ENCODE measurements around the gene SFXN5.
A peak's percentile ranks its signal among the peaks of the same experiment; 100 is the strongest.
"Not testable (repeated sequence)": the region's sequence is repeated elsewhere in the genome, so short reads cannot be mapped to it uniquely, and the experiment has no call there.

Gene SFXN5

GRCh38 chr2:72908741-72909140, 162.8 kb downstream of the SFXN5 start:
- in situ Hi-C loops (cut with HindIII; ENCODE audit: low pct_unique_long_range_greater_than_20kb, low sequenced_read_pairs), result no loop called here
- DNase-seq (ENCODE audit: low read depth in 1 of 2, low spot score in 1 of 2), result no peak
- TF ChIP-seq JUND (IDR thresholded peaks at IDR 0.05; ENCODE audit: low read depth), result no peak

DNA sequence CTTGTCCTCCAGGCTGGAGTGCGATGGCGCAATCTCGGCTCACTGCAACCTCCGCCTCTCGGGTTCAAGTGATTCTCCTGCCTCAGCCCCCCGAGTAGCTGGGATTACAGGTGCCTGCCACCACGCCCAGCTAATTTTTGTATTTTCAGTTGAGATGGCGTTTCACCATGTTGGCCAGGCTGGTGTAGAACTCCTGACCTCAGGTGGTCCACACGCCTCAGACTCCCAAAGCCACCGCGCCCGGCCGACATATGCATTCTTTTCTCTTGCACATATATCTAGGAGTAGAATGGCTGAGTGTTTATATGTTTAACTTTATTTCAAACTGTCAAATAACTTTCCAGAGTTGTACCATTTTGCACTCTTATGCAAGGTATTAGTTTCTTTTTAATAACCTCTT, 164.1 kb downstream of the SFXN5 start:
- DNase-seq (ENCODE audit: low read depth in 1 of 2, low spot score in 1 of 2); in situ Hi-C loops (cut with HindIII; ENCODE audit: low pct_unique_long_range_greater_than_20kb, low sequenced_read_pairs): not testable (repeated sequence)

DNA sequence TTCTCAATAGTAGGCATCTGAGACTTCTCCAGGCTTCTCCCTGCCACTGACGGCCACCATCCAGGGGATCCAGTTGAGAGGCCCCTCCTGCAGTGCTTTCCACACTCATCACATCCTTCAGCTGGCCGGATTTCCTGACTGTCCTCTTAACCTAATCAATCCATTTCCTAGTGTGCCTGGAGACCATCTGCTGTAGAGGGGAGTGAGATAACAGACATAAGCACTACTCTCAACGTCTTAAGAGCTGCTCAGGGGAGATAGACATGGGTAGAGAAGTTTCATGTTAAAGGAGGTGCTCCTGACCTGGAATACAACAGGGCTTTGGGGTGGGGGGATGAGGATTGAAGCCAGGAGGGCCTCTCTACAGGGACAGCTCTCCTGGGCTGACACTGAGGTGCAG, 170.1 kb downstream of the SFXN5 start:
- TF ChIP-seq JUND (IDR thresholded peaks at IDR 0.05; ENCODE audit: low read depth), result no peak
- in situ Hi-C loops (cut with HindIII; ENCODE audit: low pct_unique_long_range_greater_than_20kb, low sequenced_read_pairs), result no loop called here
- no peak for DNase-seq (ENCODE audit: low read depth in 1 of 2, low spot score in 1 of 2)

DNA sequence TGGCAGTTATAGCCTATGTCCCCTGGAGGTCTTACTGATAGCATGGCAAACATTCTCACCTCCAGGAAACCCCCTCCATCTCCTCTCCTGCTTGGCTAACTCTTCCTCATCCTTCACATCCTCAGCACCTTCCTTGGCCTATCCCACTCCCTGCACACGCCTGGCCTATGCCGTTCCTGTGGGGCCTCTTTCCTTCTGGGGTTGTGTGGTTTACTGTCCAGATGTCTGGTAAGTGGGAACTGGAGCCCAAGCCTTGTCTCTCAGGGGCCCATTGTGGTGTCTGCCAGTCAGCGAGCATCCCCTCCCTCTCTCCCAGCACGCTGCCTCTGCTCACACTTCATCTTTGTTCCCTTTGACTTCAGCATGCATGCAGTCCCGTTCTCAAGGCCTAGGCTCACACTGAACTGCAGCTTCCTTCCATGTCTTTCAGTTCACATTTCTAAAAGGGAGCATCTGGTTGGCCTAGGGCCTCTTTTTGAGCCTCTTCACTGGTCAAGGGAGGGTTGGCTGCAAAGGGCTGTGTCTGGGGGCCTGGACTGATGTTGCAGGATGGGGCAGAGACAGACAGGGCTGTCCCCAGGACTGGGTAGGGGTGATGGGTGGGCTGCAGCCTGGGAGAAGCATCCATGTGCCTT, 171.2 kb downstream of the SFXN5 start:
- TF ChIP-seq JUND (IDR thresholded peaks at IDR 0.05; ENCODE audit: low read depth), result no peak
- in situ Hi-C loops (cut with HindIII; ENCODE audit: low pct_unique_long_range_greater_than_20kb, low sequenced_read_pairs), result no loop called here

GRCh38 chr2:72898585-72898906, 173.0 kb downstream of the SFXN5 start:
- in situ Hi-C loops (cut with HindIII; ENCODE audit: low pct_unique_long_range_greater_than_20kb, low sequenced_read_pairs), result no loop called here

More for the DNA sequence above, 171.2 kb downstream of the SFXN5 start:
- no peak for DNase-seq (ENCODE audit: low read depth in 1 of 2, low spot score in 1 of 2)

DNA sequence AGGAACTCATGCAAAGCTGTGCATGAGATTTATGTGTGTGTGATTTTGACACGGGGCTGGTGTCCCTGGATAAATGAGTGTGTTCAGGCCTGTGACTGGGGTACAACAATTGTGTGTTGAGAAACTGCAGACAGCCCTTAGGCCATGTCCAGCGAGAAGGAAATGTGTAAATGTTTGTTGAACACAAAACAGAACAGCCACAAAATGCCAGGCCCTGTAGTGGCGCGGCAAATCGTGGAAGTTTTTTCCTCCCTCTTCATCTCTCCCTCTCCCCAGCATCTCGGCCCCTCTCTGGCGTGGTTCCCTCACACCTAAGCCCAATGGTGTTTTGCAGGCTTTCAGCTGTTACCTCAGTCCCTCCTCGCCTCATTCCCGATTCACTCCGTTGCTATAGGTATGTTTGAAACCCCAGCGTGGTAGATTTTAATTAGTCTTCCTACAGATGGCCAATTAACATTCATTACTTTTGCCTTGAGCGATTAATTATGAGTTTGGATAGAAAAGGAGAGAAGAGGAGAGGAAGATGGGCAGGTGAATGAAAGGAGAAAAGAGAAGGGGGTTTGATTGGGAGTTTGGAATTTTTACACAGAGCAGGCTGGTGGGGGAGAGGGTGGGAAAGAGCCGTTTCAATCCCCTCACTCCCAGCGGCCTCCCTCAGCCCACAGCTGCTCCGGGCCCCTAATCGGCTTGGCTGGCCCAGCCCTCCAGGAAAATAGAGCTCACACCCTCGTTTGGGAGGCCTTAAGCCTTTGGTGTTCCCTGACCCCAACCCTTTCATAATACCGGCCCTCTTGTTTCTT, 173.5 kb downstream of the SFXN5 start:
- in situ Hi-C loops (cut with HindIII; ENCODE audit: low pct_unique_long_range_greater_than_20kb, low sequenced_read_pairs), result no loop called here
- no peak for TF ChIP-seq JUND (IDR thresholded peaks at IDR 0.05; ENCODE audit: low read depth)
- DNase-seq (ENCODE audit: low read depth in 1 of 2, low spot score in 1 of 2), result no peak

More at GRCh38 chr2:72898585-72898906, 173.0 kb downstream of the SFXN5 start:
- no peak for DNase-seq (ENCODE audit: low read depth in 1 of 2, low spot score in 1 of 2)
- no peak for TF ChIP-seq JUND (IDR thresholded peaks at IDR 0.05; ENCODE audit: low read depth)

- in situ Hi-C loops (cut with HindIII; ENCODE audit: low pct_unique_long_range_greater_than_20kb, low sequenced_read_pairs), result no loop called here
Observed at GRCh38 chr2:72896446-72896845, 175.1 kb downstream of the SFXN5 start.

GRCh38 chr2:72895759-72896281, 175.7 kb downstream of the SFXN5 start:
- in situ Hi-C loops (cut with HindIII; ENCODE audit: low pct_unique_long_range_greater_than_20kb, low sequenced_read_pairs), result no loop called here
- TF ChIP-seq JUND (IDR thresholded peaks at IDR 0.05; ENCODE audit: low read depth), result no peak
- DNase-seq (ENCODE audit: low read depth in 1 of 2, low spot score in 1 of 2), result no peak

More at GRCh38 chr2:72896446-72896845, 175.1 kb downstream of the SFXN5 start:
- no peak for TF ChIP-seq JUND (IDR thresholded peaks at IDR 0.05; ENCODE audit: low read depth)
- no peak for DNase-seq (ENCODE audit: low read depth in 1 of 2, low spot score in 1 of 2)

GRCh38 chr2:72895154-72895553, 176.4 kb downstream of the SFXN5 start:
- in situ Hi-C loops (cut with HindIII; ENCODE audit: low pct_unique_long_range_greater_than_20kb, low sequenced_read_pairs), result no loop called here
- no peak for TF ChIP-seq JUND (IDR thresholded peaks at IDR 0.05; ENCODE audit: low read depth)
- DNase-seq (ENCODE audit: low read depth in 1 of 2, low spot score in 1 of 2), result no peak

- no peak for TF ChIP-seq JUND (IDR thresholded peaks at IDR 0.05; ENCODE audit: low read depth)
- in situ Hi-C loops (cut with HindIII; ENCODE audit: low pct_unique_long_range_greater_than_20kb, low sequenced_read_pairs), result no loop called here
- DNase-seq (ENCODE audit: low read depth in 1 of 2, low spot score in 1 of 2), result no peak
Observed at GRCh38 chr2:72894514-72894913, 177.0 kb downstream of the SFXN5 start.

- in situ Hi-C loops (cut with HindIII; ENCODE audit: low pct_unique_long_range_greater_than_20kb, low sequenced_read_pairs), result no loop called here
Observed at GRCh38 chr2:72893594-72894319, 177.8 kb downstream of the SFXN5 start.

GRCh38 chr2:72892506-72893173, 178.9 kb downstream of the SFXN5 start:
- in situ Hi-C loops (cut with HindIII; ENCODE audit: low pct_unique_long_range_greater_than_20kb, low sequenced_read_pairs), result no loop called here
- no peak for TF ChIP-seq JUND (IDR thresholded peaks at IDR 0.05; ENCODE audit: low read depth)
- DNase-seq (ENCODE audit: low read depth in 1 of 2, low spot score in 1 of 2), result peak in 1 of 2 experiments; percentile 63

More at GRCh38 chr2:72893594-72894319, 177.8 kb downstream of the SFXN5 start:
- TF ChIP-seq JUND (IDR thresholded peaks at IDR 0.05; ENCODE audit: low read depth), result no peak
- peak in 1 of 2 experiments; percentile 70 for DNase-seq (ENCODE audit: low read depth in 1 of 2, low spot score in 1 of 2)
